ENCODE measurements around the gene SLC38A10. TPM values are rescaled to one million over a fixed set of nuclear protein-coding genes. Genes with fewer than 3 reads are reported as not detected.

The SLC38A10 gene
- total RNA-seq, 1 experiment from 2014 or later = 109 TPM

GRCh38 chr17:81261582-81262336 is 33.3 kb downstream of the SLC38A10 start (continued):
- TF ChIP-seq ZBTB33 (IDR thresholded peaks at IDR 0.05; ENCODE audit: extremely low read depth, insufficient replicate concordance, low read length) (no peak), SRF (IDR thresholded peaks at IDR 0.05; ENCODE audit: low read depth) (no peak)

GRCh38 chr17:81261096-81261495 is 34.0 kb downstream of the SLC38A10 start:
- RAD21 ChIA-PET (ENCODE audit: low non-redundant PET in 1 of 2, low total read pairs in 2 of 2, uncharacterized antibody in 2 of 2, unreplicated experiment in 2 of 2) = no interaction called here
- H3K9ac ChIP-seq (ENCODE audit: low read length) = no peak overlapping the region
- H3K9me2 ChIP-seq (ENCODE audit: insufficient read depth) = no peaks in the 10 kb centered on the region
- no peak overlapping the region for H3K4me3 ChIP-seq (replicated peaks in 1 of 2; ENCODE audit: low read depth in 1 of 2, low read length in 2 of 2)
- ATAC-seq (no peak), DNase-seq (ENCODE audit: low read depth, low spot score) (no peak)
- no peaks in the 10 kb centered on the region for H3K27me3 ChIP-seq (ENCODE audit: insufficient read depth, low read length)
- CTCF ChIA-PET = no interaction called here
- intact Hi-C loops (cut with micrococcal nuclease) = no loop called here
- H3K27ac ChIP-seq (ENCODE audit: low read depth, low read length) = no peak overlapping the region
- no TSS peak for BruUV-seq (replicated peaks)
- no peak overlapping the region for H2AFZ ChIP-seq (ENCODE audit: low read depth, low read length, poor library complexity, severe bottlenecking)
- no peaks in the 10 kb centered on the region for H3K79me2 ChIP-seq (ENCODE audit: insufficient read depth, low read length)
- H4K20me1 ChIP-seq (ENCODE audit: insufficient read depth) = no peaks in the 10 kb centered on the region
- peaks cover 36 to 47% of the 10 kb centered on the region in 2 experiments; a peak in 3 of 4 replicates for H3K36me3 ChIP-seq (ENCODE audit: control insufficient read depth in 1 of 2, insufficient read depth in 2 of 2, low read length in 2 of 2)
- no peak overlapping the region for H3K4me2 ChIP-seq (ENCODE audit: low read length)
- POLR2A ChIA-PET = no interaction called here
- no peak for TF ChIP-seq ZNF274 (IDR thresholded peaks at IDR 0.05; ENCODE audit: low read depth, low read length)
- no peak for TF ChIP-seq FOSL1 (IDR thresholded peaks at IDR 0.05; ENCODE audit: low read depth)
- no peak for TF ChIP-seq CBX3 (IDR thresholded peaks at IDR 0.05; ENCODE audit: low read depth)
- no peak for TF ChIP-seq SIN3A (IDR thresholded peaks at IDR 0.05; ENCODE audit: low read depth)
- no peaks in the 10 kb centered on the region for H3K4me1 ChIP-seq (ENCODE audit: control insufficient read depth in 1 of 2, insufficient read depth in 2 of 2, low read length in 2 of 2)
- H3K9me3 ChIP-seq (ENCODE audit: control insufficient read depth in 1 of 2, insufficient read depth in 1 of 2, low read depth in 1 of 2, low read length in 2 of 2) = no peaks in the 10 kb centered on the region
